IPS-NIHi7 (cell line): ENCODE measurements around the gene ELAVL1.

Source experiments
- DNase-seq: peaks from one replicate; pipeline ENCODE4 v3.0.0; 2012; ENCODE audit warnings: mixed read lengths; ENCODE audit errors: extremely low spot score

Gene ELAVL1

GRCh38 chr19:7911508-7912143 is 93.8 kb downstream of the ELAVL1 start:
- no peak for DNase-seq

- DNase-seq = no peak
These were observed 94.9 kb downstream of the ELAVL1 start for GRCh38 chr19:7910321-7911161.

DNA sequence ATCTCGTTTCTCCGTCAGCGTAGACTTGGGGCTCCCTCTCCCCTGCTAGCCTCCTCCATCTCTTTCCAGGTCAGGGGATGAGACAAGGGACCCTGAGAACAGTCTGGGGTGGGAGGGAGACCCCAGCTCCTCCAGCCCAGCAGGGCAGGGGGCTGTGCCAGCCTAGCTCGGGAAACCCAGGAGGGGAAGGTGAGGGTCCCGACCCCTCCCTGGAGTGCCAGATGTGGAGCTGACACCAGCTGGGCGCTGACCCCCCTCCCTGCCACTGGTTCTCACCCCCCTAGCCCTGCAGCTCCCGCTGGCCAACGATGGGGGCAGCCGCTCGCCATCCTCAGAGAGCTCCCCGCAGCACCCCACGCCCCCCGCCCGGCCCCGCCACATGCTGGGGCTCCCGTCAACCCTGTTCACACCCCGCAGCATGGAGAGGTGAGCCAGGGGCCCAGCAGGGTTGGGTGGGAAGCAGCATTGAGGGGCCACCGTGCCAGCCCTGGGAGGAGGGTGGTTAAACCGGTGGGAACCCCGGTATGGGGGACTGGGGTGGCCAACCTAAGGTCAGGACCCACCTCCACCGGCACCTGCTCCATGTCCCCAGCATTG is 95.9 kb downstream of the ELAVL1 start:
- DNase-seq = no peak

DNA sequence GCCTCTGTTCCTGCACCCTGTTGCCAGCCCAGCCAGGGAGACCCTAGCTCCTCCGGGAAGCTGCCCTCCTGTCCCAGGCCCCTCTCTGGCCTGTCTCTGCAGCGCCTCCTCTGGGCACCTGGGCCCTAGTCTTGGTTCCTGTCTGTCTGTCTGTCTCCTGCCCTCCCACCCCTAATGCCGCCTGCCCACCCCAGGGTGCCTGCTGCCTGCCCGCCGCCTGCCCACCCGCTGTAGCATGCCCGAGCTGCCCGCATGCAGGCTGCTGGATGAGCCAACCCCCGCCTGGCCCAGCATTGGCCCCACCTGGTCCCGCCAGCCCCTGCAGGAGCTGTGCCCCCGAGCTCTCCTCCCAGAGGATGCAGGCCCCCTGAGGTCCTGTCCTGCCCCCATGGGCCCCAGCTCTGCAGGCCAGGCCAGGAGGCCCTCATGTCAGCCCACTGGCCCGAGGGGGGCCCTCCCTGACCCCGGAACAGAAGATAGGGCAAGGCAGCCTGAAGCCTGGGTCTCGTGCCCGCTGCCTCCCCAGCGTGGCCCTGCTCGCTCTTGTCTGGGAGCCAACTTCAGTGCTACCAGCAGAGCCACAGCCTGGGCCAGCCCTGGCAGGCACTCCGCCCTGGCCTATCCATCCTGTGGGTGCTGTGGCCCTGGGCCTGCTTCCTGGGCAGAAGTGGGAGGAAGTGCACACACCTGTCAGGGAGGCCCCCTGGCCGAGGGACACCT is 96.5 kb downstream of the ELAVL1 start:
- DNase-seq = no peak
